Adrenal gland (tissue), 5 donors: Measurements from ENCODE around the gene FUT4.

Experiments
- CTCF ChIP-seq, 6 experiments: fragments of 450-650 bp in 4 of 6; fragments of 200-600 bp in 2 of 6; sonication (generic) in 1 of 6; IDR thresholded peaks; 1 replicate in 5 of 6; 2 replicates in 1 of 6; pipeline versions ENCODE4 v1.5.1 to v1.8.0; 2016 to 2021; ENCODE audit warnings: antibody characterized with exemption in 6 of 6, mild to moderate bottlenecking in 2 of 6, moderate library complexity in 1 of 6
- POLR2A ChIP-seq, 2 donors: fragments of 450-650 bp; IDR thresholded peaks; one replicate each; pipeline ENCODE4 v1.6.1; 2017; ENCODE audit warnings: antibody characterized with exemption in 2 of 2, mild to moderate bottlenecking in 2 of 2, moderate library complexity in 1 of 2
- donor health status: DM: no; HTN: no; CAD: no.

- TF ChIP-seq CTCF (IDR thresholded peaks at IDR 0.05) (no peak), POLR2A (IDR thresholded peaks at IDR 0.05) (no peak)
These were observed 44.7 kb downstream of the FUT4 start for GRCh38 chr11:94588366-94588942.
